ENCODE measurements around the gene MS4A18.

Gene MS4A18

DNA sequence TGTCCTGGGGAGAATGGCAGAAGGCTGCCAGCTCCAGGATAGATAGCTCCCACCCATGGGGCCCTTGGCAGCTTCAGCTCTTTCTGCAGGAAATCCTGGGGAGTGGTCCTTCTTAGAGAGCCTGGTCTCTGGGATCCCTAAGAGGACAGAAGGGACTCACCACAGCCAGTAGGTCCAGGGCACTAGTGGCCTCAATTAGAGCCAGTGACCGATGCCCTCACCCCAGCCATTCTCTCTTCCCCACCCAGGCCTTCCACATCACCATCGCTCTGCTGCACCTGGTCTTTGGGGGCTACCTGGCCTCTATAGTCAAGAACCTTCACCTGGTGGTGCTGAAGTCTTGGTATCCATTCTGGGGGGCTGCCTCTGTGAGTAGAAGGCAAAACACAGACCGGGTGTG lies 66.2 kb downstream of the MS4A18 start:
- no peak for DNase-seq

DNA sequence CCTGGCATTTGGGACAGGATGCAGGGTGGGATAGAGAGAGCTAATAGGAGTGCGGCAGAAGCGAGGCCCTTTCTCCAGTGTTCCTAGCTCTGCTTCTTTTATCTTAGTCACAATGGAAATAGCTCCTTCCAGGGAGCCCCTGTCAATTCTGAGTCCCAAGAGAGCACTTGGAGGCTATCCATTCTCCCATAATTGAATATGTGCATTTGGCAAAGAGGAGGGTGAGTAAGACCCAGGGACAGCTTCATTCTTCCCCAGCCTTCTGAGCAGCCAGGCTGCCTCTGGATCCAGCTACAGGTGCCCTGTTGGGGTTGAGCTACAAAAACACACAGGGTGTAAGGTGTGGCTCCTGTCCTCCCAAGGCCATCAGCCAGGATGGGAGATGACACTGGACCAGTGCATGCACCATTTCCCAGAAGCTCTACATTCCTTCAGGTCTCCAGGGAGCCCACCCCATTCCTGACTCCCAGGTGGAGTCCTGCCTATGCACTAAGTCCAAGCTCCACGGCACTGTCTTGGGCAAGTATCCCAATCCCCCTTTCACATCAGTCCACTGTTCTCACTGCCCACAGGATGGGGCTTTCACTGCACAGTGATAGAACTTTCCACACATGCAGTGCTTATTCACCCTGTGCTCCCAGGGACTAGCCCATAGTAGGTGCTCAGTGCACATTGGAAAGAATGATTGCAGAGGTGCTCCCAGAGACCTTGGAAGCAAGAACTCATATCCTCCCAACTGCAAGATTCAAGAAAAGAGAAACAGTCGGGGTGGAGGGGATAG lies 66.8 kb downstream of the MS4A18 start:
- DNase-seq: no peak

DNA sequence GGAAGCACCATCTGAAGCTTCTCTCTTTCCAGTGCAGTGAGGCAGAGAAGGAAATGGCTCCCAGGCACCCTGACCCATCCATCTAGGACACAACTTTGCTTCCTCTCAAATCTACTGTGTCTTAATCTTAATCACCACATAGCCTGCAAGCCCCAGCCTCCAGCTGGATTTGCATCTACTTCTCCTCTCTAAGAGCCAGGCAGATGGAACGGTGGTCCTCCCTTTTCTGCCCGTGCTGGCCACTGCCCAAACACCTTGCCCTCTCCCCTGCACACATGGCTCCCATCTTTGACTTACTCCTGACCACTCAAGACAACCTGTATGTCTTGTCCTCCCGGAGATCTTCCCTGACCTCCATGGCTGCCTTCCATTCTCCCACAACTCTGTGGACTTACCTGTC lies 68.0 kb downstream of the MS4A18 start:
- DNase-seq: no peak

All from hippocampal formation (tissue), 2 donors.